Stomach (tissue), 4 donors: ENCODE results near the gene GPR82.

Experiments used
- EP300 ChIP-seq: sonication (generic); formaldehyde crosslinking; IDR thresholded peaks from one replicate; pipeline ENCODE4 v1.6.1; 2017; ENCODE audit warnings: antibody characterized with exemption
- POLR2A ChIP-seq, 4 donors: fragments of 450-650 bp; IDR thresholded peaks; one replicate each; pipeline ENCODE4 v1.6.1; 2016; ENCODE audit warnings: antibody characterized with exemption in 4 of 4, control low read depth in 2 of 4, mild to moderate bottlenecking in 1 of 4, moderate library complexity in 1 of 4

- TF ChIP-seq POLR2A (IDR thresholded peaks at IDR 0.05) (no peak), EP300 (no peak)
Measured at GRCh38 chrX:41722214-41722613, 1.8 kb upstream of the GPR82 start.
